GM21447 (cell line): Measurements from ENCODE around the gene C20orf173.
"Not testable (repeated sequence)": the region's sequence is repeated elsewhere in the genome, so short reads cannot be mapped to it uniquely, and the experiment has no call there.

Source experiments
- ATAC-seq: cut with Tn5 transposase; IDR thresholded peaks from one replicate; pipeline ENCODE4 v1.9.1; 2021; ENCODE audit not compliant: unreplicated experiment

C20orf173 gene

GRCh38 chr20:35529552-35529951 lies at the start of gene C20orf173:
TSS of gene C20orf173 (minus strand) at chr20:35529652. CDS start at chr20:35529373, 279 bp downstream.
- ATAC-seq, result no peak

GRCh38 chr20:35579196-35579595 lies 49.7 kb upstream of the C20orf173 start:
- no peak for ATAC-seq

- no peak for ATAC-seq
Observed at GRCh38 chr20:35578469-35578868, 49.0 kb upstream of the C20orf173 start.

GRCh38 chr20:35576816-35577215 lies 47.4 kb upstream of the C20orf173 start:
- ATAC-seq, result no peak

GRCh38 chr20:35575958-35576357 lies 46.5 kb upstream of the C20orf173 start:
- no peak for ATAC-seq

- ATAC-seq, result no peak
Observed at GRCh38 chr20:35572838-35573237, 43.4 kb upstream of the C20orf173 start.

- no peak for ATAC-seq
Observed at GRCh38 chr20:35571555-35571954, 42.1 kb upstream of the C20orf173 start.

GRCh38 chr20:35568645-35569044 lies 39.2 kb upstream of the C20orf173 start:
- ATAC-seq, result no peak

GRCh38 chr20:35564905-35565304 lies 35.5 kb upstream of the C20orf173 start:
- no peak for ATAC-seq

- no peak for ATAC-seq
Observed at GRCh38 chr20:35563834-35564233, 34.4 kb upstream of the C20orf173 start.

- no peak for ATAC-seq
Observed at GRCh38 chr20:35562541-35563110, 33.2 kb upstream of the C20orf173 start.

- ATAC-seq, result no peak
Observed at GRCh38 chr20:35561671-35562070, 32.2 kb upstream of the C20orf173 start.

- no peak for ATAC-seq
Observed at GRCh38 chr20:35561268-35561667, 31.8 kb upstream of the C20orf173 start.

GRCh38 chr20:35560541-35560940 lies 31.1 kb upstream of the C20orf173 start:
- no peak for ATAC-seq

GRCh38 chr20:35560105-35560511 lies 30.7 kb upstream of the C20orf173 start:
- ATAC-seq, result no peak

- ATAC-seq, result no peak
Observed at GRCh38 chr20:35559042-35559693, 29.7 kb upstream of the C20orf173 start.

- no peak for ATAC-seq
Observed at GRCh38 chr20:35558451-35558850, 29.0 kb upstream of the C20orf173 start.

GRCh38 chr20:35556871-35557270 lies 27.4 kb upstream of the C20orf173 start:
- no peak for ATAC-seq

- no peak for ATAC-seq
Observed at GRCh38 chr20:35555951-35556645, 26.6 kb upstream of the C20orf173 start.

GRCh38 chr20:35555461-35555860 lies 26.0 kb upstream of the C20orf173 start:
- ATAC-seq, result not testable (repeated sequence)

GRCh38 chr20:35552914-35553313 lies 23.5 kb upstream of the C20orf173 start:
- ATAC-seq, result no peak

GRCh38 chr20:35551503-35551902 lies 22.1 kb upstream of the C20orf173 start:
- no peak for ATAC-seq
